Stimulated activated naive CD8-positive, alpha-beta T cell treated with anti-CD3 and anti-CD28 coated beads, Interleukin-15, amount 100 ng/mL, for 72 hours (primary cell): ENCODE results near the gene VWA5B2.
A peak's percentile ranks its signal among the peaks of the same experiment; 100 is the strongest.

ENCODE experiments used
- ATAC-seq: fragments of 150-1000 bp; cut with Tn5 transposase; 2 replicates; pipeline ENCODE4 v1.10.0; 2021; ENCODE audit warnings: mild to moderate bottlenecking, moderate library complexity
- DNase-seq, 2 donors: peaks; one replicate each; pipeline ENCODE4 v3.0.0; 2021 to 2022
- H3K27ac Mint-ChIP-seq, 2 donors: one replicate each; pipeline ENCODE4 v1.8.0; 2022; ENCODE audit warnings: mild to moderate bottlenecking in 2 of 2, mixed read lengths in 2 of 2, moderate library complexity in 2 of 2
- H3K27me3 Mint-ChIP-seq: one replicate; pipeline ENCODE4 v1.8.0; 2022; ENCODE audit warnings: mixed read lengths
- H3K4me1 Mint-ChIP-seq: one replicate; pipeline ENCODE4 v1.8.0; 2022; ENCODE audit warnings: mild to moderate bottlenecking, mixed read lengths
- H3K4me3 Mint-ChIP-seq, 2 donors: one replicate each; pipeline ENCODE4 v1.8.0; 2022; ENCODE audit warnings: mild to moderate bottlenecking in 2 of 2, mixed read lengths in 2 of 2, moderate library complexity in 1 of 2
- H3K9me3 Mint-ChIP-seq, 2 donors: one replicate each; pipeline ENCODE4 v1.8.0; 2022; ENCODE audit warnings: mixed read lengths in 2 of 2

Gene VWA5B2

DNA sequence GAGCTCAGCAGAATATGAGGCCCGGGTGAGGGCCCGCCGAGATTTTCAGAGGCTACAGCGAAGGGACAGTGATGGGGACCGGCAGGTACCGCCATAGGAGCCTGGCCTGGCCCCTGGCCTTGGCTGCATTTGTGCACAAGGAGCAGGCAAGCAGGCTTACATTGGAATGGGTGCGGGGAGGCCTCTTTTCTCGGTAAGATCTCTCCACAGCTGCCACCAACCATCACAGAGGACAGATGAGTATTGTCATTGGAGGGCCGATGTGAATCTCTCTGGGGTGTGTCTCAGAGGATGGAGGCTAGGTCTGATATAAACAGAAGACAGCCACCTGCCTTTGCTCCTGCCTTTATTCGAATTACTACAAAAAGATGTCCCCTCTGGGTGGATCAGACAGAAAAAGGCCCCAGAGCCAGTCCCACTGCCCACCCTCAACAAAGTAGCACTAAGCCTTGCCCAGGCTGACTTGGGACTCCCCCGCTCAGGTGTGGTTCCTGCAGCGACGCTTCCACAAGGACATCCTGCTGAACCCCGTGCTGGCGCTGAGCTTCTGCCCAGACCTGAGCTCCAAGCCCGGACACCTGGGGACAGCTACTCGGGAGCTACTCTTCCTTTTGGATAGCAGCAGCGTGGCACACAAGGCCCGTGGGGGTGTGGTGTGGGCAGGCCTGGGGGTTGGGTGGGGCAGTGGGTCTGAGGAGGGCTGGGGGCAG is 5.4 kb downstream of the VWA5B2 start:
- ATAC-seq, result no peak
- H3K9me3 Mint-ChIP-seq, result no peaks in the 10 kb centered on the region
- H3K4me3 Mint-ChIP-seq, result no peak overlapping the region
- H3K27me3 Mint-ChIP-seq, result peaks cover 28% of the 10 kb centered on the region
- no peak for DNase-seq
- peaks cover 10% of the 10 kb centered on the region for H3K4me1 Mint-ChIP-seq
- no peak overlapping the region for H3K27ac Mint-ChIP-seq

- Mint-ChIP-seq H3K4me1 (peaks cover 10% of the 10 kb centered on the region), H3K4me3 (no peak overlapping the region), H3K9me3 (no peaks in the 10 kb centered on the region), H3K27ac (no peak overlapping the region), H3K27me3 (peaks cover 28% of the 10 kb centered on the region)
- ATAC-seq (no peak), DNase-seq (no peak)
Measured at GRCh38 chr3:184235381-184236032, 6.1 kb downstream of the VWA5B2 start.

- ATAC-seq, result no peak
- H3K4me3 Mint-ChIP-seq, result no peak overlapping the region
- H3K27me3 Mint-ChIP-seq, result peaks cover 24% of the 10 kb centered on the region
- no peaks in the 10 kb centered on the region for H3K9me3 Mint-ChIP-seq
- DNase-seq, result no peak
- H3K4me1 Mint-ChIP-seq, result peaks cover 6% of the 10 kb centered on the region
- H3K27ac Mint-ChIP-seq, result no peak overlapping the region
Measured at GRCh38 chr3:184236033-184236410, 6.6 kb downstream of the VWA5B2 start.

DNA sequence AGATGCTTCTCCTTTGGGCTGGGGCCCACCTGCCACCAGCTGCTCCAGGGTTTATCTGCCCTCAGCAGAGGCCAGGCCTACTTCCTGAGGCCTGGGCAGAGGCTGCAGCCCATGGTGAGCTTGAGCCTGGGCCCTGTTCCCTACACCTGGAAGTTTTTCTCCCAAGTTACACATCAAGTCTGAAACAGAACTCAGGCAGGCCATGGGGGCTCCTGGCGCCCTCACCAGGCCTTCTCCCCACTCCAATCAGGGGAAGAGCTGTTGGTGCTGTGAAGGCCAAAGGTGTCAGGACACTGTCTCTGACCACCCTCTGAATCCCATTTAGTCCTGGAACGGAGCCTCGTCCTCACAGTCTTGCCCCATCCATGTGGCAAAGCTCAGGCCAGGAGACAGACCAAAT is 7.3 kb downstream of the VWA5B2 start:
- no peak overlapping the region for H3K27ac Mint-ChIP-seq
- H3K9me3 Mint-ChIP-seq, result no peaks in the 10 kb centered on the region
- ATAC-seq (no peak), DNase-seq (no peak)
- H3K4me1 Mint-ChIP-seq, result no peaks in the 10 kb centered on the region
- H3K4me3 Mint-ChIP-seq, result no peak overlapping the region
- H3K27me3 Mint-ChIP-seq, result peaks cover 17% of the 10 kb centered on the region

GRCh38 chr3:184237211-184237610 is 7.8 kb downstream of the VWA5B2 start:
- H3K9me3 Mint-ChIP-seq, result no peaks in the 10 kb centered on the region
- peaks cover 12% of the 10 kb centered on the region for H3K27me3 Mint-ChIP-seq
- ATAC-seq (no peak), DNase-seq (no peak)
- no peaks in the 10 kb centered on the region for H3K4me1 Mint-ChIP-seq
- no peak overlapping the region for H3K27ac Mint-ChIP-seq
- H3K4me3 Mint-ChIP-seq, result no peak overlapping the region

GRCh38 chr3:184237807-184238206 is 8.4 kb downstream of the VWA5B2 start:
- no peak overlapping the region for H3K27ac Mint-ChIP-seq
- ATAC-seq (no peak), DNase-seq (no peak)
- no peak overlapping the region for H3K4me3 Mint-ChIP-seq
- no peaks in the 10 kb centered on the region for H3K4me1 Mint-ChIP-seq
- peaks cover 6% of the 10 kb centered on the region for H3K27me3 Mint-ChIP-seq
- no peaks in the 10 kb centered on the region for H3K9me3 Mint-ChIP-seq

GRCh38 chr3:184238246-184238818 is 8.9 kb downstream of the VWA5B2 start:
- Mint-ChIP-seq H3K4me1 (no peaks in the 10 kb centered on the region), H3K4me3 (no peak overlapping the region), H3K27me3 (peaks cover under 1% of the 10 kb centered on the region), H3K9me3 (no peaks in the 10 kb centered on the region), H3K27ac (peak overlapping the region in 1 of 2 donors; percentile 7)
- no peak for ATAC-seq
- no peak for DNase-seq

GRCh38 chr3:184239221-184239620 is 9.8 kb downstream of the VWA5B2 start:
- Mint-ChIP-seq H3K4me1 (no peaks in the 10 kb centered on the region), H3K9me3 (no peaks in the 10 kb centered on the region), H3K27me3 (no peaks in the 10 kb centered on the region), H3K4me3 (no peak overlapping the region), H3K27ac (no peak overlapping the region)
- no peak for DNase-seq
- ATAC-seq, result no peak

GRCh38 chr3:184239708-184240107 is 10.3 kb downstream of the VWA5B2 start:
- H3K4me3 Mint-ChIP-seq, result no peak overlapping the region
- no peaks in the 10 kb centered on the region for H3K9me3 Mint-ChIP-seq
- no peak overlapping the region for H3K27ac Mint-ChIP-seq
- H3K27me3 Mint-ChIP-seq, result no peaks in the 10 kb centered on the region
- DNase-seq, result no peak
- H3K4me1 Mint-ChIP-seq, result no peaks in the 10 kb centered on the region
- ATAC-seq, result no peak

DNA sequence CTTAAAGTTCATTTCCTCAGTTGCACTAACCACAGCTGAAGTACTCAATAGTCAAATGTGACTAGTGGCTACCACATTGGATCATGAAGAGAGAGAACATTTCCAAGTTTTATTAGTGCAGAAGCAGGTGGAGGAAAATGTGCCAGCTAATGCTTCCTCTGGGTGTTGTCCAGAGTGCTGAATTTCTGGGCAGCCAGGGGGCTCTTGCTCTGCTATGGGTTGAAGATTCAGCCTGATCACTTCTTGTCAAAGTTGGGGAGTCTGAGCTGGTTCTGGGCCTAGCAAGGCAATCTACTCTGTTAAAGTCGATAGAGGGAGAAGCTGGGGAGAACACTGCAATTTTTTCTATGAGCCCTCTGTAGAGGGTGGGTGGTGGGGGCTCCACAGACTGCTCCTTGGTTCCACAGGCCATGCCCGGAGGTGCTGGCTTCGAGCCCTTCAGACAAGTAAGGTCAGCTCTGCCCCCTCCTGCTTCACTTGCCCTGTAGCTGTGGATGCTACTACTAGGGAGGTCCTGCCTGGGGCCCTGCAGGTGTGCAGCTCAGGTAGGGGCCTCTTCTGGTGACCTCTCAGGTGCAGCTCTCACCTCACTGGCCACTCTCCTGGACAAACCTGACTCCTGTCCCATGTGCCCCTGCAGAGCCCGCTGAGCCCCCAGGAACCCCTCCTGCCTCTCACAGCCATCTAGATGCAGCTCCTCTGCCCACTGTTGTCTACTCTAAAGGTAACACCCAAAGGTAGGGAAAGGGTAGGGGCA is 11.2 kb downstream of the VWA5B2 start:
- Mint-ChIP-seq H3K4me1 (no peaks in the 10 kb centered on the region), H3K4me3 (no peak overlapping the region), H3K27me3 (no peaks in the 10 kb centered on the region), H3K9me3 (no peaks in the 10 kb centered on the region), H3K27ac (no peak overlapping the region)
- no peak for DNase-seq
- ATAC-seq, result peak; percentile 16

DNA sequence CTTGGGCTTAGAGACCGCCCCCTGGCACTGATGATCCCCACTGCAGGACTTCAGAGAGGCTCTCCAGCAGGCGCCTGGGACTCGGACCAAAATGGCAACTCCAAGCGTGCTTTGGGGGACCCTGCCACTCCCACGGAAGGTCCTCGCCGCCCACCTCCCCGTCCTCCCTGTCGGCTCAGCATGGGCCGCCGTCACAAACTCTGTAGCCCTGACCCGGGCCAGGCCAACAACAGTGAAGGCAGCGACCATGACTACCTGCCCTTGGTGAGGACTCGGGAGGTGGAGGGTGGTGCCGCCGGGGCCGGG is 11.7 kb downstream of the VWA5B2 start:
- no peak overlapping the region for H3K4me3 Mint-ChIP-seq
- H3K4me1 Mint-ChIP-seq, result peaks cover 5% of the 10 kb centered on the region
- no peak for DNase-seq
- H3K27ac Mint-ChIP-seq, result no peak overlapping the region
- no peaks in the 10 kb centered on the region for H3K27me3 Mint-ChIP-seq
- ATAC-seq, result peak; percentile 7
- H3K9me3 Mint-ChIP-seq, result no peaks in the 10 kb centered on the region

GRCh38 chr3:184241447-184242296 is 12.3 kb downstream of the VWA5B2 start:
- no peak for DNase-seq
- no peaks in the 10 kb centered on the region for H3K27me3 Mint-ChIP-seq
- H3K27ac Mint-ChIP-seq, result no peak overlapping the region
- no peaks in the 10 kb centered on the region for H3K9me3 Mint-ChIP-seq
- ATAC-seq, result peak; percentile 29
- no peak overlapping the region for H3K4me3 Mint-ChIP-seq
- peaks cover 6% of the 10 kb centered on the region for H3K4me1 Mint-ChIP-seq

GRCh38 chr3:184242297-184242685 is 12.9 kb downstream of the VWA5B2 start:
- H3K27me3 Mint-ChIP-seq, result no peaks in the 10 kb centered on the region
- no peak overlapping the region for H3K4me3 Mint-ChIP-seq
- H3K27ac Mint-ChIP-seq, result no peak overlapping the region
- H3K4me1 Mint-ChIP-seq, result peaks cover 6% of the 10 kb centered on the region
- ATAC-seq, result no peak
- no peak for DNase-seq
- no peaks in the 10 kb centered on the region for H3K9me3 Mint-ChIP-seq

DNA sequence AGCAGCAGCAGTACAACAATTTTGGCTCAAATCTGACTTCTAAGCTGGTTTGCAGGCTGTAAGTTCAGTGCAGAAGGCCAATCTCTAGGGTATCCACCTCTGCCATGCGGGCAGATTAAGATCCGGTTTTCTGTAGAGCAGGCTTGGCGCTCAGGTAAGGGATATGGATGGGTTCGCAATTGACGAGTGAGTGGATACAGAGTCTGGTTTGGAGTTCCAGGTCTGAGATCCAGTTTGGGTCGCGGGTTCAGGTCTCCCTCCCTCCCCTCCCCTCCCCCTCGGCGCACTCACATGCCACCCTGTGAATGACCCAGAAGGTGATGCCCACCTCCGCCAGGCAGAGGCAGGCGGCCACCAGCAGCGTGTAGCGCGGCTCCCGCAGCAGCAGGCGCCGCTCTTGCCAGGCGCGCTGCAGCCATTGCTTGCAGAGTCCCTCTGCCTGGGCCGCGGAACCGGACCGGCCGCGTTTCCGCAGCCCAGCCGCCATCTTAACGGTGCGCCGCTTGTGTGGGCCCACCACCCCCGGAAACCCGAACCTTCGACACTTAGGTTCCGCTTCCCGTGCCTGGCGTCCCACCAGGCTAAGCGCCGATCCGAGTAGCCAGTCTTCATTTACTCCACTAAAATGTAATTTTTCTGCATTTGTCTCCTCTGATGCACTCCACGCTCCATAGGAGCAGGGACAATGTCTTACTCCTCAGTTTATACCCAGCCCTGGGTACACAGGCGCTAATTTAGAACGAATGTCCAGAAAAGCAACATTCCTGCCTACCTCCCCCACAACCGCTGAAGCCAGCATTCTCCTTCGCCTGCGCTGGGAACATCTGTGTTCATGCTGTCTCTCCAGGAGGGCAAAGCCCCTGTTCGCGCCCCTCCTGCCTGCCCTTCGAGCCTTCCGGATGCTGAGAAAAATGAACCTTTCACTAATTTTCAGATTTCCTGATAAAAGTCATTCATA is 19.3 kb downstream of the VWA5B2 start, which contains the start of gene ALG3:
Gene ALG3 (minus strand): TSS at position 509 of the 958 bp plus-strand sequence. CDS start 22 bp downstream, at position 487.
- peak within 1 kb of the TSS; percentile 99 for H3K27ac Mint-ChIP-seq
- H3K27me3 Mint-ChIP-seq, result no peaks in the 10 kb centered on the region
- H3K9me3 Mint-ChIP-seq, result no peaks in the 10 kb centered on the region
- DNase-seq, result peak; percentile 88 to 89
- H3K4me3 Mint-ChIP-seq, result peak within 1 kb of the TSS; percentile 98 to 99
- H3K4me1 Mint-ChIP-seq, result peaks cover 26% of the 10 kb centered on the region
- peak; percentile 61 for ATAC-seq
